HEK293 (cell line): Measurements from ENCODE around the gene AVEN.
"Not testable (repeated sequence)": the region's sequence is repeated elsewhere in the genome, so short reads cannot be mapped to it uniquely, and the experiment has no call there.

Experiments used
- CTCF ChIA-PET: fragments of 350-600 bp; formaldehyde crosslinking; extraction: SDS; loops from one replicate; lab custom pipeline; 2021; ENCODE audit warnings: antibody characterized with exemption; lab: Yijun Ruan, JAX
- POLR2A ChIA-PET: fragments of 300-600 bp; formaldehyde crosslinking; extraction: SDS; loops from one replicate; lab custom pipeline; 2020; ENCODE audit warnings: antibody characterized with exemption, inconsistent platforms; lab: Yijun Ruan, JAX
- H3K27ac ChIP-seq: fragments of 200-500 bp; sonication (Bioruptor generic); 2 replicates; pipeline ENCODE4 v1.5.1; 2014; ENCODE audit warnings: low read depth, low read length, control low read depth, inconsistent platforms; ENCODE audit errors: extremely low read depth
- H3K36me3 ChIP-seq, 2 experiments: fragments of 200-500 bp in 1 of 2; sonication (Bioruptor generic) in 1 of 2; 1 replicate in 1 of 2; 2 replicates in 1 of 2; pipeline ENCODE4 v1.5.1; 2014 to 2017; ENCODE audit warnings: inconsistent platforms in 2 of 2, low read length in 2 of 2; ENCODE audit not compliant: control insufficient read depth in 2 of 2, insufficient read depth in 1 of 2
- H3K4me1 ChIP-seq: fragments of 200-500 bp; sonication (Bioruptor generic); 2 replicates; pipeline ENCODE4 v1.5.1; 2014; ENCODE audit warnings: mild to moderate bottlenecking, low read length, inconsistent platforms; ENCODE audit not compliant: control insufficient read depth, insufficient read depth
- H3K4me3 ChIP-seq: 2 replicates; pipeline ENCODE4 v1.5.1; 2011; ENCODE audit warnings: low read depth, mild to moderate bottlenecking, control low read depth, low read length, moderate library complexity
- H3K9me3 ChIP-seq: fragments of 200-500 bp; sonication (Bioruptor generic); 2 replicates; pipeline ENCODE4 v1.5.1; 2014; ENCODE audit warnings: low read depth, low read length, inconsistent platforms; ENCODE audit not compliant: control insufficient read depth, insufficient read depth
- CTCF ChIP-seq: fragments of 450-650 bp; formaldehyde crosslinking; IDR thresholded peaks from 2 replicates; pipeline ENCODE4 v1.5.1; 2016; ENCODE audit warnings: missing biosample characterization, missing genetic modification characterization
- GLIS2 ChIP-seq: fragments of 450-650 bp; formaldehyde crosslinking; IDR thresholded peaks from 2 replicates; pipeline ENCODE4 v1.5.1; 2016; ENCODE audit warnings: missing biosample characterization, missing genetic modification characterization
- ZBTB20 ChIP-seq: fragments of 450-650 bp; formaldehyde crosslinking; IDR thresholded peaks from 2 replicates; pipeline ENCODE4 v1.5.1; 2016; ENCODE audit warnings: missing biosample characterization, missing genetic modification characterization
- ZBTB26 ChIP-seq: fragments of 450-650 bp; formaldehyde crosslinking; optimal IDR thresholded peaks from 2 replicates; pipeline ENCODE3; 2016; ENCODE audit warnings: missing biosample characterization, mild to moderate bottlenecking, missing genetic modification characterization
- ZBTB8A ChIP-seq: fragments of 450-650 bp; formaldehyde crosslinking; IDR thresholded peaks from 2 replicates; pipeline ENCODE4 v1.5.1; 2016; ENCODE audit warnings: missing biosample characterization, missing genetic modification characterization
- ZNF133 ChIP-seq: fragments of 450-650 bp; formaldehyde crosslinking; IDR thresholded peaks from 2 replicates; pipeline ENCODE4 v1.5.1; 2016; ENCODE audit warnings: missing biosample characterization, missing genetic modification characterization
- ZNF140 ChIP-seq: fragments of 450-650 bp; formaldehyde crosslinking; IDR thresholded peaks from 2 replicates; pipeline ENCODE4 v1.5.1; 2016; ENCODE audit warnings: missing biosample characterization, missing genetic modification characterization
- ZNF302 ChIP-seq: fragments of 450-650 bp; formaldehyde crosslinking; IDR thresholded peaks from 2 replicates; pipeline ENCODE4 v1.5.1; 2016; ENCODE audit warnings: missing biosample characterization, missing genetic modification characterization, low read depth
- ZNF311 ChIP-seq: fragments of 450-650 bp; formaldehyde crosslinking; IDR thresholded peaks from 2 replicates; pipeline ENCODE4 v1.5.1; 2017; ENCODE audit warnings: missing biosample characterization, missing genetic modification characterization, borderline replicate concordance
- ZNF324 ChIP-seq: fragments of 450-650 bp; formaldehyde crosslinking; IDR thresholded peaks from 2 replicates; pipeline ENCODE4 v1.5.1; 2016; ENCODE audit warnings: missing biosample characterization, missing genetic modification characterization
- ZNF350 ChIP-seq: fragments of 450-650 bp; formaldehyde crosslinking; IDR thresholded peaks from 2 replicates; pipeline ENCODE4 v1.5.0; 2017; ENCODE audit warnings: missing biosample characterization, mild to moderate bottlenecking, missing genetic modification characterization
- ZNF394 ChIP-seq: fragments of 450-650 bp; formaldehyde crosslinking; IDR thresholded peaks from 2 replicates; pipeline ENCODE4 v1.5.1; 2016; ENCODE audit warnings: missing biosample characterization, missing genetic modification characterization, mild to moderate bottlenecking, moderate library complexity, borderline replicate concordance
- ZNF426 ChIP-seq: fragments of 450-650 bp; formaldehyde crosslinking; IDR thresholded peaks from 2 replicates; pipeline ENCODE4 v1.5.1; 2017; ENCODE audit warnings: missing biosample characterization, missing genetic modification characterization, mild to moderate bottlenecking, inconsistent platforms, moderate library complexity
- ZNF518A ChIP-seq: fragments of 450-650 bp; formaldehyde crosslinking; conservative IDR thresholded peaks from 2 replicates; pipeline ENCODE4 v1.5.1; 2016; ENCODE audit warnings: low read depth, missing biosample characterization, missing genetic modification characterization
- ZNF529 ChIP-seq: fragments of 450-650 bp; formaldehyde crosslinking; IDR thresholded peaks from 2 replicates; pipeline ENCODE4 v1.5.1; 2017; ENCODE audit warnings: missing genetic modification characterization, missing biosample characterization; ENCODE audit not compliant: insufficient replicate concordance
- ZNF555 ChIP-seq: fragments of 450-650 bp; formaldehyde crosslinking; conservative IDR thresholded peaks from 2 replicates; pipeline ENCODE4 v1.5.1; 2017; ENCODE audit warnings: missing biosample characterization, mild to moderate bottlenecking, missing genetic modification characterization, inconsistent platforms
- ZNF560 ChIP-seq: fragments of 450-650 bp; formaldehyde crosslinking; IDR thresholded peaks from 2 replicates; pipeline ENCODE4 v1.5.1; 2017; ENCODE audit warnings: missing biosample characterization, missing genetic modification characterization, borderline replicate concordance
- ZNF610 ChIP-seq: fragments of 450-650 bp; formaldehyde crosslinking; IDR thresholded peaks from 2 replicates; pipeline ENCODE4 v1.5.1; 2016; ENCODE audit warnings: missing biosample characterization, missing genetic modification characterization, borderline replicate concordance
- ZNF623 ChIP-seq: fragments of 450-650 bp; formaldehyde crosslinking; IDR thresholded peaks from 2 replicates; pipeline ENCODE4 v1.5.1; 2016; ENCODE audit warnings: missing biosample characterization, missing genetic modification characterization
- ZNF654 ChIP-seq: fragments of 450-650 bp; formaldehyde crosslinking; IDR thresholded peaks from 2 replicates; pipeline ENCODE4 v1.5.1; 2016; ENCODE audit warnings: low read depth, missing biosample characterization, missing genetic modification characterization
- ZNF792 ChIP-seq: fragments of 450-650 bp; formaldehyde crosslinking; IDR thresholded peaks from 2 replicates; pipeline ENCODE4 v1.5.1; 2016; ENCODE audit warnings: missing biosample characterization, missing genetic modification characterization
- ZSCAN16 ChIP-seq: fragments of 450-650 bp; formaldehyde crosslinking; IDR thresholded peaks from 2 replicates; pipeline ENCODE4 v1.5.1; 2016; ENCODE audit warnings: missing biosample characterization, missing genetic modification characterization
- ZSCAN4 ChIP-seq: fragments of 450-650 bp; formaldehyde crosslinking; IDR thresholded peaks from 2 replicates; pipeline ENCODE4 v1.5.1; 2017; ENCODE audit warnings: missing biosample characterization, missing genetic modification characterization
- ZXDB ChIP-seq: fragments of 450-650 bp; formaldehyde crosslinking; IDR thresholded peaks from 2 replicates; pipeline ENCODE4 v1.5.1; 2016; ENCODE audit warnings: missing biosample characterization, missing genetic modification characterization

AVEN gene

GRCh38 chr15:33822479-33822878, 216.5 kb downstream of the AVEN start:
- ChIA-PET CTCF (interaction anchor here (0.8 kb wide), 1 partner anchor 85 kb away, joined by 3 read pairs; no protein-coding TSS in a partner anchor), POLR2A (no interaction called here)
- H3K4me1 ChIP-seq: no peaks in the 10 kb centered on the region
- H3K4me3 ChIP-seq: no peak overlapping the region
- H3K36me3 ChIP-seq: no peaks in the 10 kb centered on the region
- TF ChIP-seq ZNF302 (no peak), ZBTB26 (tag by site-specific recombination) (no peak), ZNF324 (tag by site-specific recombination) (no peak), ZNF140 (no peak), ZSCAN4 (no peak), ZBTB20 (tag by site-specific recombination) (no peak), ZNF610 (tag by site-specific recombination) (no peak), ZSCAN16 (tag by site-specific recombination) (no peak), ZNF311 (tag by site-specific recombination) (no peak), ZNF133 (tag by site-specific recombination) (no peak), ZNF350 (tag by site-specific recombination) (no peak), GLIS2 (no peak), CTCF (tag by site-specific recombination) (no peak), ZNF792 (tag by site-specific recombination) (no peak)
- H3K9me3 ChIP-seq: no peaks in the 10 kb centered on the region
- no peak overlapping the region for H3K27ac ChIP-seq

GRCh38 chr15:33819499-33819898, 219.5 kb downstream of the AVEN start:
- H3K4me3 ChIP-seq, H3K36me3 ChIP-seq, POLR2A ChIA-PET, H3K9me3 ChIP-seq, CTCF ChIA-PET, H3K4me1 ChIP-seq, H3K27ac ChIP-seq: not testable (repeated sequence)
- 0 out of 2 replicates have a peak, but pooled peaks have one; percentile 23 for TF ChIP-seq ZNF560 (tag by site-specific recombination)
- TF ChIP-seq ZNF555 (tag by site-specific recombination): peak; percentile 63
- peak; percentile 57 for TF ChIP-seq ZNF623
- peak; percentile 53; the same call in 1 of the 2 replicates for TF ChIP-seq ZBTB8A (tag by site-specific recombination)
- 0 out of 2 replicates have a peak, but pooled peaks have one; percentile 27 for TF ChIP-seq ZXDB (tag by site-specific recombination)
- TF ChIP-seq ZNF518A: peak; percentile 74
- TF ChIP-seq ZNF654 (tag by site-specific recombination): peak; percentile 9; the same call in 1 of the 2 replicates
- peak; percentile 11 for TF ChIP-seq ZNF529 (tag by site-specific recombination)
- peak; percentile 86; the same call in 1 of the 2 replicates for TF ChIP-seq ZNF394 (tag by site-specific recombination)
- TF ChIP-seq ZNF426 (tag by site-specific recombination): peak; percentile 65
